GM12801 (cell line): ENCODE results near the gene SYNE1.

Source experiments
- CTCF ChIP-seq: IDR thresholded peaks from one replicate; pipeline ENCODE4 v1.5.1; 2011; ENCODE audit warnings: control low read depth; ENCODE audit not compliant: insufficient read length; ENCODE audit errors: extremely low read depth

Gene SYNE1

GRCh38 chr6:152259234-152259633 is 377.9 kb downstream of the SYNE1 start:
- TF ChIP-seq CTCF = no peak

- TF ChIP-seq CTCF = no peak
Measured at GRCh38 chr6:152257581-152257980, 379.6 kb downstream of the SYNE1 start.

- no peak for TF ChIP-seq CTCF
Measured at GRCh38 chr6:152250127-152250526, 387.0 kb downstream of the SYNE1 start.

DNA sequence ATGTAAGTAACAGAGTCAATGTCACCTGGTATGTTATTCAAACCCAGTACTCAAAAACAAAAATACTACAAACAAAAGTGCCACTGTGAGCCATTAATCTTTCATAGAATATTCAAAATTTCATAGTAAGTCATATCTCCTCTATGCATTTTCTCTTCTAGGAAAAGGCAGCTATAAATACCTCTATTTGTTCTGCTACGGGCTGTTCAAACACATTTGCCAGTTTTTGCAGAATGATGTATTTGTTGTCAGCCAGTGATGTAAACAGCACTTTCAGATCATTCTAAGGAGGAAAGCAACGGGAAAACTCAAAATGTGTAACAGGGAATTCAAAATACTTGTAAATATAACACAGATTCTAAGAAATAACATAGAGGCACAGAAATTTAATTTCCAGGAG is 388.2 kb downstream of the SYNE1 start:
- TF ChIP-seq CTCF = no peak

DNA sequence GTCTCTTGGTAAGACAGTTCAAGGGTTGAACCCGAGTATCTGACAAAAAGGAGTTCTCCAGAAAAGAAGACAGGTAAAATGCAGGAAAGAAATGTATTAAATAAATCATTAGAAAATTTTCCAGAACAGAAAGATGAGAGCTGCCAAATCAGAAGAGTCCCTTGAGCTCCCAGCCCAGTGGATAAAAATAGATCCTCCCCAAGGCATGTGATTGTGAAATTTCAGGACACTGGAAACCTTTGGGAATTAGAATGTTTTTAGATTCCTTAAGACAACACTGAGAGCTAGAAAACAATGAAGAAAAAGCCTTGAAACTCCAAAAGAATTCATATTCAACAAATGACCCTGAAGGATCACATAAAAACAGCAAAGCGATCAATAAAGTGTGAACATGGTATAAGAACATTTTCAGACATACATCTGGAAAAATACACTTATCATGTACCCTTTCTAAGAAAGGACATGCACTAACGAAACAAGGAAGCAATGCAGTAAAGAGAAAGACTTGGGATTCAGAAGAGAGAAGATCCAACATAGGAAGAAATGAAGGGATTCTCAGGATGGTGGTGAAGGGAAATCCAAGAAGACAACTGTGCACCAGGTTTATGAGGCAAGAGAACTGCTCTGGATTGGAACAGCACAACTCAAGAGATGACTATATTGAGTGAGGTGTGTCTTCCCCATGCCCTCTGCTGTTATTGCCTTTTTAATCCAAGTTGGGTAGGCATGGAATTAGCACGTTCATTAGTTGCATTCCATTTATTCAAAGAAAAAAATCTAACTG is 390.4 kb downstream of the SYNE1 start:
- TF ChIP-seq CTCF = no peak

DNA sequence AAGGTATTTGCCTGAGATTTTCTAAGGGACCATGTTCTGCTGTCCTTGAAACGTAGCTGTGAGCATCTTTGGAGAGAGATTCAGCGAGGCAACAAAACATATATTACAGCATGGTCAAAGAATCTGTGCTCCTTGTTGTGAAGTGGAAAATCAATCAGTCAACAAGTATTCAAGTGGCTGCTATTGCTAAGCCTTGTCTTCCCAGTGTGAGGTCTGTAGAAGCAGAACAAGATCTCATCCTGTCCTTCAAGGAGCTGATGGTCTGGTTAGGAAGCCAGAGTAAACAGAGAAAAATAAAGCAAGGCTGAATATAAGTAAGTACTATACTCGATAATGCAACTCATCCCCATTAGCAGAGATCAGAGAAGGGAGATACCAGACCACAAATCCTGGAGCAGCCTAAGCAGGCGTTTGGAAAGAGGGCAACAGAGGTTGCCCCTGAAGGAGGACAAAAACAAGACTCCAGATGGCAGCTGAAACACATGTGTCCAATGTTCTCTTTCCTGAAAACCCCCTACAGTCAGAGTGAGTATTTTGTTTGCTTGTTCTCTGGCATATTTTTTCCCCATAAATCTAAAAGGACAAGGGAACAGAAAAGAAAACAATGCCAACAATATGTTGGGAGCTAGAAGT is 392.0 kb downstream of the SYNE1 start:
- TF ChIP-seq CTCF = no peak

DNA sequence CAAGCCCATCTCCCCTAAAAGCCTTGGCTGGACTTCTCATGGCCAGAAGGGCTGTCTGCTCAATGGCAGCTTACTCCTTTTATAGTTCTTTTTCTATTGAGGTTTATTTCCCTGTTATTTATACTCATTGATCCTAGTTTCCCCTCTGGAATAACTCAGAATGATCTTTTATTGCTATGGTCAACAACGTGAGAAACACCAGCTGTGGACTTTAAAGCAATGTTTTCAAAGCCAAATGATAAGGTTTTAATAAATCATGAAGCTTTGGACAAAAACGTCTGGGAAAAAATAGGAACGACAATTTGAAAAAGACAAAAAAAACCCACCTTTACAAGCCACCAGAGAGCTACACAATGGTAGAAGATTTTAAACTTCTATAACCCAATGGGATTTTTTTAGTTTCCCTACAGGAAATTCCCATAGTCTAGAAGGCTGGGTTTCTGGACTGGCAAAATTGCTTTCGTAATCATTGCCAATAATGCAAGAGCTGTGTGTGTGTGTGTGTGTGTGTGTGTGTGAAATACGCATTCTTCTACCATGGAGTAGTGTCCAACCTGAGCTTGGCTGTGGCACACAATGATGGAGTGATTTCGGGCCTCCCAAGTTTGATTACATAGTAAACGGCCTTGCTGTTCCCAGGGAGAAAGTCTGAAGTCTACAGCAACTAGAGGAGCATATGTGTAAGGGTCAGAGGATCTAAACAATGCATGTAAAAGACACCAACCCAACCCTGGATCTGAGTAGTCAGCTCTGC is 396.0 kb downstream of the SYNE1 start:
- no peak for TF ChIP-seq CTCF
